ENCODE data around the gene PDZRN3. TPM values are rescaled to one million over a fixed set of nuclear protein-coding genes. Genes with fewer than 3 reads are reported as not detected.

Gene PDZRN3
- total RNA-seq, 1 experiment from 2014 or later, result 5.9 TPM

DNA sequence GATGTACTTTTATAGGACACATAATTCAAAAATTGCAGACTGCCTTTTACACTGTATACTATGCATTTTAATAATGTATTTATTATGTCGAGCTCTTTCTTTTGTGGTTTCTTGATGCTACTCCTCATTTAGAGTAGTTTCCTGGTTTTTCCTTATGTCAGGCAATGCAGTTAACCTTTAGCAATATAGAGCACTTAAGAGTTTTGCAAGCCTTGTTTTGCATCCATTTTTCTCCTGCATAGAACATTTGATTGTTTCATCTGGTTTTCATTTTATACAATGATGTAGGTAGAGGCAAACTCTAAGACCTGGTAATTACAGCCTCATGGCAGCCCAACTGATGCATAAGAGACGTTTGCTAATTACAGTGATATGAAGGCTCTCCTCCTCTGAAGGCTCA is 86.3 kb downstream of the PDZRN3 start:
- H3K4me1 ChIP-seq (ENCODE audit: insufficient read depth, low read length), result peaks cover 6% of the 10 kb centered on the region
- no peaks in the 10 kb centered on the region for H3K79me1 ChIP-seq (ENCODE audit: insufficient read depth, low read depth, low read length, poor library complexity, severe bottlenecking)
- no peak overlapping the region for H3K14ac ChIP-seq (ENCODE audit: insufficient read depth, low read length)
- H2AK5ac ChIP-seq (ENCODE audit: insufficient read length, low read length), result no peak overlapping the region
- H3K27ac Mint-ChIP-seq, result no peak overlapping the region
- TF ChIP-seq, protein P1, sequence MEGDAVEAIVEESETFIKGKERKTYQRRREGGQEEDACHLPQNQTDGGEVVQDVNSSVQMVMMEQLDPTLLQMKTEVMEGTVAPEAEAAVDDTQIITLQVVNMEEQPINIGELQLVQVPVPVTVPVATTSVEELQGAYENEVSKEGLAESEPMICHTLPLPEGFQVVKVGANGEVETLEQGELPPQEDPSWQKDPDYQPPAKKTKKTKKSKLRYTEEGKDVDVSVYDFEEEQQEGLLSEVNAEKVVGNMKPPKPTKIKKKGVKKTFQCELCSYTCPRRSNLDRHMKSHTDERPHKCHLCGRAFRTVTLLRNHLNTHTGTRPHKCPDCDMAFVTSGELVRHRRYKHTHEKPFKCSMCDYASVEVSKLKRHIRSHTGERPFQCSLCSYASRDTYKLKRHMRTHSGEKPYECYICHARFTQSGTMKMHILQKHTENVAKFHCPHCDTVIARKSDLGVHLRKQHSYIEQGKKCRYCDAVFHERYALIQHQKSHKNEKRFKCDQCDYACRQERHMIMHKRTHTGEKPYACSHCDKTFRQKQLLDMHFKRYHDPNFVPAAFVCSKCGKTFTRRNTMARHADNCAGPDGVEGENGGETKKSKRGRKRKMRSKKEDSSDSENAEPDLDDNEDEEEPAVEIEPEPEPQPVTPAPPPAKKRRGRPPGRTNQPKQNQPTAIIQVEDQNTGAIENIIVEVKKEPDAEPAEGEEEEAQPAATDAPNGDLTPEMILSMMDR (conservative IDR thresholded peaks at IDR 0.05), result no peak
- no peak overlapping the region for H4K5ac ChIP-seq (ENCODE audit: insufficient read length, low read depth, low read length)
- H2BK5ac ChIP-seq (ENCODE audit: insufficient read length, low read length), result no peak overlapping the region
- no peak overlapping the region for H3K23ac ChIP-seq (ENCODE audit: insufficient read length, low read depth, low read length)
- no peaks in the 10 kb centered on the region for H3K79me2 ChIP-seq (ENCODE audit: insufficient read depth, low read length)
- no peak overlapping the region for H3K4ac ChIP-seq (ENCODE audit: low read depth, low read length)
- no peak overlapping the region for H4K8ac ChIP-seq (replicated peaks; ENCODE audit: insufficient read length, low read depth, low read length)
- no peak overlapping the region for H4K91ac ChIP-seq (ENCODE audit: insufficient read length, low read depth, low read length)
- H3K27ac ChIP-seq (ENCODE audit: insufficient read length, low read depth, low read length), result no peak overlapping the region
- WGBS (ENCODE audit: extremely low coverage, insufficient read length, low lambda C conversion rate), result no CpG with 5 or more reads among the region's 2 CpGs
- H3K36me3 Mint-ChIP-seq (ENCODE audit: insufficient read depth in 1 of 3, low read depth in 3 of 3), result no peaks in the 10 kb centered on the region
- DNase-seq, result no peak
- H2AFZ ChIP-seq (ENCODE audit: low read length), result no peak overlapping the region
- H2BK20ac ChIP-seq (ENCODE audit: low read depth, low read length, poor library complexity, severe bottlenecking), result no peak overlapping the region
- no peak overlapping the region for H2BK12ac ChIP-seq (ENCODE audit: insufficient read length, low read depth, low read length)
- no peak overlapping the region for H3K4me2 ChIP-seq (ENCODE audit: insufficient read depth, insufficient read length, low read length)
- no peaks in the 10 kb centered on the region for H3K23me2 ChIP-seq (ENCODE audit: insufficient read length, low read depth, low read length, poor library complexity, severe bottlenecking)
- no peak overlapping the region for H2BK15ac ChIP-seq (ENCODE audit: low read depth, low read length)
- H4K20me1 ChIP-seq (ENCODE audit: control insufficient read depth, insufficient read depth, insufficient read length), result no peaks in the 10 kb centered on the region
- no peaks in the 10 kb centered on the region for H3K27me3 Mint-ChIP-seq (ENCODE audit: low read depth)
- no peaks in the 10 kb centered on the region for H3K9me3 Mint-ChIP-seq
- H3K18ac ChIP-seq (ENCODE audit: insufficient read length, low read depth, low read length), result no peak overlapping the region
- H2BK120ac ChIP-seq (ENCODE audit: low read depth, low read length, poor library complexity, severe bottlenecking), result no peak overlapping the region
- H3K4me1 Mint-ChIP-seq, result peaks cover 22 to 24% of the 10 kb centered on the region in 2 experiments
- no peak overlapping the region for H3K4me3 Mint-ChIP-seq
- H3K56ac ChIP-seq (ENCODE audit: insufficient read length, low read depth, low read length), result no peak overlapping the region
- H3K27me3 ChIP-seq (ENCODE audit: insufficient read depth, low read length), result no peaks in the 10 kb centered on the region
- no peak overlapping the region for H3K9ac ChIP-seq (ENCODE audit: extremely low read depth, insufficient read length, low read length)
- H3K9me3 ChIP-seq (ENCODE audit: control insufficient read depth, low read depth, low read length), result no peaks in the 10 kb centered on the region
- H3T11ph ChIP-seq (ENCODE audit: low read length), result no peak overlapping the region

Data from H9 (cell line).